H9 (cell line): Measurements from ENCODE around the gene RHOU. TPM values are rescaled to one million over a fixed set of nuclear protein-coding genes. Genes with fewer than 3 reads are reported as not detected.

ENCODE experiments used
- DNase-seq: peaks from one replicate; pipeline ENCODE4 v3.0.0-alpha.2; 2017
- H2AFZ ChIP-seq: one replicate; pipeline ENCODE4 v1.6.1; 2013; ENCODE audit warnings: mild to moderate bottlenecking, low read length, control low read depth, moderate library complexity
- H2AK5ac ChIP-seq: 2 replicates; pipeline ENCODE4 v1.6.1; 2013; ENCODE audit warnings: low read length, control low read depth, mixed read lengths; ENCODE audit not compliant: insufficient read length
- H2BK120ac ChIP-seq: one replicate; pipeline ENCODE4 v1.6.1; 2013; ENCODE audit warnings: low read depth, mild to moderate bottlenecking, low read length, control low read depth, inconsistent platforms; ENCODE audit not compliant: poor library complexity, severe bottlenecking
- H2BK12ac ChIP-seq: 2 replicates; pipeline ENCODE4 v1.6.1; 2013; ENCODE audit warnings: low read length, control low read depth, mixed read lengths, low read depth; ENCODE audit not compliant: insufficient read length
- H2BK15ac ChIP-seq: 2 replicates; pipeline ENCODE4 v1.6.1; 2013; ENCODE audit warnings: low read depth, low read length, control low read depth
- H2BK20ac ChIP-seq: one replicate; pipeline ENCODE4 v1.6.1; 2013; ENCODE audit warnings: low read depth, mild to moderate bottlenecking, low read length, control low read depth, inconsistent platforms; ENCODE audit not compliant: poor library complexity, severe bottlenecking
- H2BK5ac ChIP-seq: 2 replicates; pipeline ENCODE4 v1.6.1; 2013; ENCODE audit warnings: low read length, control low read depth, mixed read lengths; ENCODE audit not compliant: insufficient read length
- H3K14ac ChIP-seq: 2 replicates; pipeline ENCODE4 v1.6.1; 2013; ENCODE audit warnings: low read length, control low read depth; ENCODE audit not compliant: insufficient read depth
- H3K18ac ChIP-seq: 2 replicates; pipeline ENCODE4 v1.6.1; 2013; ENCODE audit warnings: low read depth, mild to moderate bottlenecking, mixed read lengths, low read length, control low read depth; ENCODE audit not compliant: insufficient read length
- H3K23ac ChIP-seq: 2 replicates; pipeline ENCODE4 v1.6.1; 2013; ENCODE audit warnings: low read length, control low read depth, mixed read lengths, low read depth; ENCODE audit not compliant: insufficient read length
- H3K23me2 ChIP-seq: 2 replicates; pipeline ENCODE4 v1.6.1; 2013; ENCODE audit warnings: low read depth, mild to moderate bottlenecking, mixed read lengths, low read length, control low read depth; ENCODE audit not compliant: insufficient read length, poor library complexity, severe bottlenecking
- H3K27ac ChIP-seq: 2 replicates; pipeline ENCODE4 v1.5.1; 2013; ENCODE audit warnings: low read length, control low read depth, mixed read lengths, low read depth; ENCODE audit not compliant: insufficient read length
- H3K27me3 ChIP-seq: 2 replicates; pipeline ENCODE4 v1.6.1; 2013; ENCODE audit warnings: low read length, control low read depth, inconsistent platforms; ENCODE audit not compliant: insufficient read depth
- H3K4ac ChIP-seq: 2 replicates; pipeline ENCODE4 v1.6.1; 2013; ENCODE audit warnings: low read depth, mild to moderate bottlenecking, control low read depth, inconsistent platforms, low read length, moderate library complexity
- H3K4me1 ChIP-seq: 2 replicates; pipeline ENCODE4 v1.6.1; 2013; ENCODE audit warnings: low read length, control low read depth, inconsistent platforms; ENCODE audit not compliant: insufficient read depth
- H3K4me2 ChIP-seq: 2 replicates; pipeline ENCODE4 v1.6.1; 2013; ENCODE audit warnings: low read length, control low read depth, mixed read lengths; ENCODE audit not compliant: insufficient read length, insufficient read depth
- H3K56ac ChIP-seq: 2 replicates; pipeline ENCODE4 v1.6.1; 2013; ENCODE audit warnings: low read depth, mild to moderate bottlenecking, mixed read lengths, low read length, control low read depth; ENCODE audit not compliant: insufficient read length
- H3K79me1 ChIP-seq: 2 replicates; pipeline ENCODE4 v1.6.1; 2013; ENCODE audit warnings: low read depth, mild to moderate bottlenecking, moderate library complexity, low read length, control low read depth, inconsistent platforms; ENCODE audit not compliant: insufficient read depth, poor library complexity, severe bottlenecking
- H3K79me2 ChIP-seq: 2 replicates; pipeline ENCODE4 v1.6.1; 2013; ENCODE audit warnings: low read length, control low read depth, inconsistent platforms; ENCODE audit not compliant: insufficient read depth
- H3K9ac ChIP-seq: 2 replicates; pipeline ENCODE4 v1.6.1; 2013; ENCODE audit warnings: low read length, control low read depth, mixed read lengths; ENCODE audit not compliant: insufficient read length; ENCODE audit errors: extremely low read depth
- H3K9me3 ChIP-seq: one replicate; pipeline ENCODE4 v1.6.1; 2013; ENCODE audit warnings: low read depth, low read length, inconsistent platforms; ENCODE audit not compliant: control insufficient read depth
- H3T11ph ChIP-seq: one replicate; pipeline ENCODE4 v1.6.1; 2013; ENCODE audit warnings: mild to moderate bottlenecking, low read length, control low read depth, inconsistent platforms
- H4K20me1 ChIP-seq: one replicate; pipeline ENCODE4 v1.6.1; 2013; ENCODE audit not compliant: control insufficient read depth, insufficient read length, insufficient read depth
- H4K5ac ChIP-seq: 2 replicates; pipeline ENCODE4 v1.6.1; 2013; ENCODE audit warnings: low read depth, mild to moderate bottlenecking, mixed read lengths, low read length, control low read depth; ENCODE audit not compliant: insufficient read length
- H4K8ac ChIP-seq: replicated peaks from 2 replicates; pipeline ENCODE4 v1.6.1; 2013; ENCODE audit warnings: low read length, control low read depth, mixed read lengths, low read depth; ENCODE audit not compliant: insufficient read length
- H4K91ac ChIP-seq: 2 replicates; pipeline ENCODE4 v1.6.1; 2013; ENCODE audit warnings: low read depth, mild to moderate bottlenecking, moderate library complexity, mixed read lengths, low read length, control low read depth; ENCODE audit not compliant: insufficient read length
- H3K27ac Mint-ChIP-seq, 3 experiments: 2 replicates in 2 of 3; 3 replicates in 1 of 3; pipeline ENCODE4 v1.8.0; 2020 to 2021; ENCODE audit warnings: mixed read lengths in 3 of 3, mild to moderate bottlenecking in 1 of 3, moderate library complexity in 1 of 3
- H3K27me3 Mint-ChIP-seq: 2 replicates; pipeline ENCODE4 v1.8.0; 2021; ENCODE audit warnings: low read depth, mild to moderate bottlenecking, moderate library complexity, mixed read lengths
- H3K36me3 Mint-ChIP-seq, 3 experiments: 2 replicates in 2 of 3; 3 replicates in 1 of 3; pipeline ENCODE4 v1.8.0; 2020 to 2021; ENCODE audit warnings: low read depth in 3 of 3, mixed read lengths in 3 of 3; ENCODE audit not compliant: insufficient read depth in 1 of 3
- H3K4me1 Mint-ChIP-seq, 2 experiments: 2 replicates each; pipeline ENCODE4 v1.8.0; 2020; ENCODE audit warnings: mixed read lengths in 2 of 2
- H3K4me3 Mint-ChIP-seq, 2 experiments: 2 replicates in 1 of 2; 3 replicates in 1 of 2; pipeline ENCODE4 v1.8.0; 2020 to 2021; ENCODE audit warnings: mild to moderate bottlenecking in 2 of 2, mixed read lengths in 2 of 2, moderate library complexity in 1 of 2
- H3K9me3 Mint-ChIP-seq, 2 experiments: 2 replicates in 1 of 2; 3 replicates in 1 of 2; pipeline ENCODE4 v1.8.0; 2020; ENCODE audit warnings: mild to moderate bottlenecking in 2 of 2, mixed read lengths in 2 of 2, moderate library complexity in 1 of 2
- WGBS: extraction: QIAGEN DNeasy Blood & Tissue Kit; methylation state at CpG from one replicate; pipeline ENCODE4 v1.1.7; 2013; ENCODE audit warnings: missing lambda C conversion rate, low lambda C conversion rate, mixed read lengths; ENCODE audit not compliant: insufficient read length; ENCODE audit errors: extremely low coverage; 5-methylcytosine and 5-hydroxymethylcytosine counted together
- total RNA-seq: library from RNA; stranded (reverse); gene quantifications from 2 replicates; pipeline ENCODE4 v1.2.1, GENCODE V29; 2021
- TF ChIP-seq, protein P1 (sequence below): fragments of 200-600 bp; sonication (generic); conservative IDR thresholded peaks from 3 replicates; pipeline ENCODE4 v1.8.0; 2021; ENCODE audit warnings: antibody characterized with exemption, mild to moderate bottlenecking

RHOU gene
- total RNA-seq, 1 experiment from 2014 or later, result 3.9 TPM

DNA sequence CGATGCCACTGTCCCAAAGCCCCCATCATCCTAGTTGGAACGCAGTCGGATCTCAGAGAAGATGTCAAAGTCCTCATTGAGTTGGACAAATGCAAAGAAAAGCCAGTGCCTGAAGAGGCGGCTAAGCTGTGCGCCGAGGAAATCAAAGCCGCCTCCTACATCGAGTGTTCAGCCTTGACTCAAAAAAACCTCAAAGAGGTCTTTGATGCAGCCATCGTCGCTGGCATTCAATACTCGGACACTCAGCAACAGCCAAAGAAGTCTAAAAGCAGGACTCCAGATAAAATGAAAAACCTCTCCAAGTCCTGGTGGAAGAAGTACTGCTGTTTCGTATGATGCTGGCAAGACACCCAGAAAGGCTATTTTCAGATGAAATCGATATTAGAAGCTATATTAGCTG lies 8.1 kb downstream of the RHOU start:
- H3K23ac ChIP-seq, result no peak overlapping the region
- H3K27ac ChIP-seq, result no peak overlapping the region
- H3K4me3 Mint-ChIP-seq, result no peak overlapping the region
- no peak for DNase-seq
- H2BK5ac ChIP-seq, result no peak overlapping the region
- no peak overlapping the region for H2AK5ac ChIP-seq
- H3K9me3 ChIP-seq, result no peaks in the 10 kb centered on the region
- H3K14ac ChIP-seq, result no peak overlapping the region
- H3T11ph ChIP-seq, result no peak overlapping the region
- no peak overlapping the region for H2BK12ac ChIP-seq
- no peak overlapping the region for H2BK15ac ChIP-seq
- no peak overlapping the region for H3K4ac ChIP-seq
- TF ChIP-seq, protein P1, sequence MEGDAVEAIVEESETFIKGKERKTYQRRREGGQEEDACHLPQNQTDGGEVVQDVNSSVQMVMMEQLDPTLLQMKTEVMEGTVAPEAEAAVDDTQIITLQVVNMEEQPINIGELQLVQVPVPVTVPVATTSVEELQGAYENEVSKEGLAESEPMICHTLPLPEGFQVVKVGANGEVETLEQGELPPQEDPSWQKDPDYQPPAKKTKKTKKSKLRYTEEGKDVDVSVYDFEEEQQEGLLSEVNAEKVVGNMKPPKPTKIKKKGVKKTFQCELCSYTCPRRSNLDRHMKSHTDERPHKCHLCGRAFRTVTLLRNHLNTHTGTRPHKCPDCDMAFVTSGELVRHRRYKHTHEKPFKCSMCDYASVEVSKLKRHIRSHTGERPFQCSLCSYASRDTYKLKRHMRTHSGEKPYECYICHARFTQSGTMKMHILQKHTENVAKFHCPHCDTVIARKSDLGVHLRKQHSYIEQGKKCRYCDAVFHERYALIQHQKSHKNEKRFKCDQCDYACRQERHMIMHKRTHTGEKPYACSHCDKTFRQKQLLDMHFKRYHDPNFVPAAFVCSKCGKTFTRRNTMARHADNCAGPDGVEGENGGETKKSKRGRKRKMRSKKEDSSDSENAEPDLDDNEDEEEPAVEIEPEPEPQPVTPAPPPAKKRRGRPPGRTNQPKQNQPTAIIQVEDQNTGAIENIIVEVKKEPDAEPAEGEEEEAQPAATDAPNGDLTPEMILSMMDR, result no peak
- no peaks in the 10 kb centered on the region for H3K4me1 ChIP-seq
- H3K79me2 ChIP-seq, result no peaks in the 10 kb centered on the region
- H3K36me3 Mint-ChIP-seq, result peaks cover 0 to 14% (median 8%) of the 10 kb centered on the region in 3 experiments; a peak in 6 of 7 replicates
- no peaks in the 10 kb centered on the region for H3K27me3 Mint-ChIP-seq
- H3K4me2 ChIP-seq, result no peak overlapping the region
- H2AFZ ChIP-seq, result no peak overlapping the region
- no peaks in the 10 kb centered on the region for H3K23me2 ChIP-seq
- no peaks in the 10 kb centered on the region for H4K20me1 ChIP-seq
- no peak overlapping the region for H2BK120ac ChIP-seq
- no peak overlapping the region for H3K27ac Mint-ChIP-seq
- no peak overlapping the region for H4K91ac ChIP-seq
- WGBS, result no CpG with 5 or more reads among the region's 13 CpGs
- H2BK20ac ChIP-seq, result no peak overlapping the region
- no peak overlapping the region for H4K8ac ChIP-seq
- peaks cover 3% of the 10 kb centered on the region in 2 experiments; a peak in 1 of 4 replicates for H3K4me1 Mint-ChIP-seq
- no peaks in the 10 kb centered on the region for H3K9me3 Mint-ChIP-seq
- no peak overlapping the region for H3K56ac ChIP-seq
- H3K18ac ChIP-seq, result no peak overlapping the region
- H3K9ac ChIP-seq, result no peak overlapping the region
- H4K5ac ChIP-seq, result no peak overlapping the region
- no peaks in the 10 kb centered on the region for H3K27me3 ChIP-seq
- no peaks in the 10 kb centered on the region for H3K79me1 ChIP-seq
